Frontal cortex (tissue), 4 donors: ENCODE data around the gene TOGARAM1. TPM values are rescaled to one million over a fixed set of nuclear protein-coding genes. Genes with fewer than 3 reads are reported as not detected.
"Not testable (repeated sequence)": the region's sequence is repeated elsewhere in the genome, so short reads cannot be mapped to it uniquely, and the experiment has no call there.

Experiments
- DNase-seq, 2 donors: peaks; one replicate each; pipeline ENCODE4 v3.0.0; 2012; ENCODE audit warnings: low spot score in 2 of 2
- FAIRE-seq: peaks from 2 replicates; lab custom pipeline; 2012; peaks lifted over from hg19 to GRCh38; lab: Jason Lieb, UNC
- total RNA-seq: library from RNA; depleted of rRNA; stranded (reverse); fragments of >200 nt; gene quantifications from one replicate; pipeline ENCODE4 v1.2.3, GENCODE V29; 2014
- donor health status: control.
- donor health status: control.
- donor health status: control.

TOGARAM1 gene
- total RNA-seq, 1 donor from 2014 or later, result 81.5 TPM

GRCh38 chr14:45080416-45080968 is 118.5 kb downstream of the TOGARAM1 start:
- not testable (repeated sequence) for FAIRE-seq, DNase-seq

GRCh38 chr14:45081096-45081495 is 119.1 kb downstream of the TOGARAM1 start:
- not testable (repeated sequence) for DNase-seq, FAIRE-seq

- no peak for FAIRE-seq
These were observed 120.4 kb downstream of the TOGARAM1 start for GRCh38 chr14:45082420-45082819.

GRCh38 chr14:45083617-45083975 is 121.6 kb downstream of the TOGARAM1 start:
- FAIRE-seq (no peak), DNase-seq (peak in 1 of 2 donors; percentile 33)

More at GRCh38 chr14:45082420-45082819, 120.4 kb downstream of the TOGARAM1 start:
- DNase-seq, result no peak

GRCh38 chr14:45083976-45084722 is 122.2 kb downstream of the TOGARAM1 start, which contains the start of gene PRPF39:
Gene PRPF39, plus strand, starts transcription at chr14:45084116. Its CDS starts 11,124 bp downstream, at chr14:45095240.
- DNase-seq (peak; percentile 93 to 94), FAIRE-seq (no peak)

GRCh38 chr14:45084946-45085346 is 123.0 kb downstream of the TOGARAM1 start:
- DNase-seq, result no peak

GRCh38 chr14:45089813-45090212 is 127.8 kb downstream of the TOGARAM1 start:
- DNase-seq (no peak), FAIRE-seq (no peak)

More at GRCh38 chr14:45084946-45085346, 123.0 kb downstream of the TOGARAM1 start:
- FAIRE-seq, result no peak

- FAIRE-seq (no peak), DNase-seq (no peak)
These were observed 129.7 kb downstream of the TOGARAM1 start for GRCh38 chr14:45091710-45092109.

GRCh38 chr14:45094275-45094674 is 132.3 kb downstream of the TOGARAM1 start:
- FAIRE-seq, result no peak
- no peak for DNase-seq

- FAIRE-seq (no peak), DNase-seq (no peak)
These were observed 133.2 kb downstream of the TOGARAM1 start for GRCh38 chr14:45095143-45095542.

GRCh38 chr14:45096218-45096617 is 134.2 kb downstream of the TOGARAM1 start:
- FAIRE-seq (no peak), DNase-seq (no peak)

- FAIRE-seq (no peak), DNase-seq (no peak)
These were observed 141.8 kb downstream of the TOGARAM1 start for GRCh38 chr14:45103806-45104205.

GRCh38 chr14:45104561-45104960 is 142.6 kb downstream of the TOGARAM1 start:
- FAIRE-seq (no peak), DNase-seq (no peak)

- FAIRE-seq (no peak), DNase-seq (no peak)
These were observed 151.1 kb downstream of the TOGARAM1 start for GRCh38 chr14:45112896-45113781.

- FAIRE-seq, result no peak
- no peak for DNase-seq
These were observed 152.3 kb downstream of the TOGARAM1 start for GRCh38 chr14:45114327-45114726.

- FAIRE-seq, result no peak
- no peak for DNase-seq
These were observed 156.6 kb downstream of the TOGARAM1 start for GRCh38 chr14:45118594-45118993.

- no peak for DNase-seq
- no peak for FAIRE-seq
These were observed 158.1 kb downstream of the TOGARAM1 start for GRCh38 chr14:45120096-45120495.

GRCh38 chr14:45123271-45123670 is 161.3 kb downstream of the TOGARAM1 start:
- DNase-seq (no peak), FAIRE-seq (no peak)
